ENCODE data around the gene ZNF660.
"Not testable (repeated sequence)": the region's sequence is repeated elsewhere in the genome, so short reads cannot be mapped to it uniquely, and the experiment has no call there.

Gene ZNF660

GRCh38 chr3:44584646-44585501 is at the start of gene ZNF660:
TSS of gene ZNF660 (plus strand) at chr3:44584964. CDS start at chr3:44594194, 9,230 bp downstream.
- peak; percentile 62 to 72 for DNase-seq

- no peak for DNase-seq
Observed at GRCh38 chr3:44535364-44535763, 49.4 kb upstream of the ZNF660 start.

GRCh38 chr3:44544811-44545210 is 40.0 kb upstream of the ZNF660 start:
- DNase-seq, result not testable (repeated sequence)

- no peak for DNase-seq
Observed at GRCh38 chr3:44554626-44555592, 29.9 kb upstream of the ZNF660 start, which contains the start of gene ZKSCAN7. TSS of gene ZKSCAN7 (plus strand) at chr3:44555193. CDS start at chr3:44557048, 1,855 bp downstream.

GRCh38 chr3:44555723-44556122 is 29.0 kb upstream of the ZNF660 start:
- DNase-seq, result no peak

GRCh38 chr3:44557074-44557473 is 27.7 kb upstream of the ZNF660 start:
- no peak for DNase-seq

- no peak for DNase-seq
Observed at GRCh38 chr3:44561076-44561475, 23.7 kb upstream of the ZNF660 start.

GRCh38 chr3:44562147-44562546 is 22.6 kb upstream of the ZNF660 start:
- DNase-seq, result no peak

GRCh38 chr3:44568561-44568960 is 16.2 kb upstream of the ZNF660 start:
- no peak for DNase-seq

GRCh38 chr3:44571024-44571423 is 13.7 kb upstream of the ZNF660 start:
- DNase-seq, result no peak

GRCh38 chr3:44576613-44577012 is 8.2 kb upstream of the ZNF660 start:
- DNase-seq, result no peak

GRCh38 chr3:44577354-44577952 is 7.3 kb upstream of the ZNF660 start:
- not testable (repeated sequence) for DNase-seq

GRCh38 chr3:44578316-44578715 is 6.4 kb upstream of the ZNF660 start:
- not testable (repeated sequence) for DNase-seq

- DNase-seq, result not testable (repeated sequence)
Observed at GRCh38 chr3:44578924-44579515, 5.7 kb upstream of the ZNF660 start.

GRCh38 chr3:44579749-44580148 is 5.0 kb upstream of the ZNF660 start:
- not testable (repeated sequence) for DNase-seq

- not testable (repeated sequence) for DNase-seq
Observed at GRCh38 chr3:44580971-44581370, 3.8 kb upstream of the ZNF660 start.

GRCh38 chr3:44596621-44597020 is 11.9 kb downstream of the ZNF660 start:
- no peak for DNase-seq

- DNase-seq, result no peak
Observed at GRCh38 chr3:44601749-44602148, 17.0 kb downstream of the ZNF660 start.

- DNase-seq, result no peak
Observed at GRCh38 chr3:44612678-44613077, 27.9 kb downstream of the ZNF660 start.

GRCh38 chr3:44624749-44625480 is 40.2 kb downstream of the ZNF660 start, which contains the start of gene ZNF197:
TSS of gene ZNF197 (plus strand) at chr3:44625036. CDS start at chr3:44629155, 4,119 bp downstream.
- peak; percentile 92 to 93 for DNase-seq

GRCh38 chr3:44628716-44629115 is 44.0 kb downstream of the ZNF660 start:
- DNase-seq, result no peak

- no peak for DNase-seq
Observed at GRCh38 chr3:44632193-44632592, 47.4 kb downstream of the ZNF660 start.
